HG03039 (cell line): ENCODE results near the gene FBRSL1.
"Not testable (repeated sequence)": the region's sequence is repeated elsewhere in the genome, so short reads cannot be mapped to it uniquely, and the experiment has no call there.

Source experiments
- ATAC-seq: cut with Tn5 transposase; IDR thresholded peaks from one replicate; pipeline ENCODE4 v1.9.1; 2021; ENCODE audit warnings: mild to moderate bottlenecking, moderate library complexity; ENCODE audit not compliant: unreplicated experiment

Gene FBRSL1

DNA sequence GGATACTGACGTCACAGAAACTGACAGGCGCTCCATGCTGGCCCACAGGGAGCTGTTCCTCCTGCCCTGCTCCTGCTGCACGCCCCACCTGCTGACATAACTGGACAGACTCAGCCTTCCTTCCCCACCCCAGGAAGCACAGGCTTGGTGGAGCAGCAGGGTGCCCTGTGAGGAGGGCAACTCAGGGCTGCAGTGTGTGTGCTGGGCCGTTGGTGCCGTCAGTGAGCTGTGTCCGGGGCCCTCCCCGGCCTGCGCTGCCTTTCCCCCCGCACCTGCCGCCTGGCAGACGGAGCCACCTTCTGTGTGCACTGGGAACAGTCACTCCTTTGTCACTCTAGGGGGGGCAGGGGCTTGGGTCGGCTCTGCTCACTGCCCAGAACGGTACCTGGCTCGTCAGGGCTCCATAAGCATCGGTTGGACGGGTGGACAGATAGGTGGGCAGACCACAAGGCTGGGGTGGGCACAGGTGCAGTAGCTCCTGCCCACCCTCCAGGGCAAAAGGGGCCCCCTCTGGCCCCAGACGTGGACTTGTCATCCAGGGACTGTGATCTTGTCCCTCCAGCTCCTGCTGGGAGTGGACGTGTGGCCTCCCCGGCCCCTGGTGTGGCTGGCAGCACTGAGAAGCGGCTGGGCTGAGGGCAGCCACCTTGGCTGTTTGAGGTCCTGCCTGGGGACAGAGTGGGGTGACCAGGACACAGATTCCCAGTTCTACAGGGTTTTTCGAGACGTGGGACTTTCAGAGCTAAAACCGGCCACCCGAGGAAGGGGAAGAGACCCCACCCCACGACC is 32.8 kb downstream of the FBRSL1 start:
- no peak for ATAC-seq

DNA sequence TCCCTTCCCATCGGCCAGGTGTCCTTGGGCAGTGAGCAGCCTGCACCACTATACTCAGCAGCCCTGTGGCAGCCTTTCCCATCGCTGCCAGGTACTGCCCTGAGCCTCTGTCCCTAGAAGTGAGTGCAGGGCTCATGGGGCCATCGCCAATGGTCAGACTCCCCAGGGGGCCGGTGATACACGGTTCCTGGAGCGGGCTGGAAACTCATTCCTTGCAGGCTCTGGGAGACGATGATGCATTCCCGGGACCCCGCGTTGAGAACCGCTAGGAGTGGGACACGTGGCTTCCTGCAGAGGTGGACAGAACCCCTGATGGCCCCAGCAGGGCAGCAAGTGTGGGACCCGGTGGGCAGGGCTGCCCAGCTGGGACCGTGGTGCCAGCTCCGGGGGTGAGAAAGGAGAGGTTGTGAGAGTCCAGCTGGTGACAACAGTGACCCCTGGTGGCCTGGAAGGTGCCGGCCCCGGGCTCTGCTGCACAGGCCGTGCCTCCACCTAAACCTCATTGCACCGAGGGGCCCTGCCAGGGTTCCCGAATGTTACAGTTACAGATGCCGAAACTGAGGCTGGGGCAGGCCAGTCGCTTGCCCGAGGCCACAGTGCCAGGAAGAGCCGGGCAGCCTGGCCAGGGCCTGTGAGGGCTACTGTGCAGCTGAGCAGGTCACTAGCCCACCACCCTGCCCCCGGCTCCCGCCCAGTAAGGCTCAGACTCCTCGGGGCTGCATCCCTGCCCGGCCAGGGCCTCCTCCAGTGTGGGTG is 33.8 kb downstream of the FBRSL1 start:
- ATAC-seq, result no peak

- ATAC-seq, result no peak
Observed at GRCh38 chr12:132524405-132524804, 34.5 kb downstream of the FBRSL1 start.

DNA sequence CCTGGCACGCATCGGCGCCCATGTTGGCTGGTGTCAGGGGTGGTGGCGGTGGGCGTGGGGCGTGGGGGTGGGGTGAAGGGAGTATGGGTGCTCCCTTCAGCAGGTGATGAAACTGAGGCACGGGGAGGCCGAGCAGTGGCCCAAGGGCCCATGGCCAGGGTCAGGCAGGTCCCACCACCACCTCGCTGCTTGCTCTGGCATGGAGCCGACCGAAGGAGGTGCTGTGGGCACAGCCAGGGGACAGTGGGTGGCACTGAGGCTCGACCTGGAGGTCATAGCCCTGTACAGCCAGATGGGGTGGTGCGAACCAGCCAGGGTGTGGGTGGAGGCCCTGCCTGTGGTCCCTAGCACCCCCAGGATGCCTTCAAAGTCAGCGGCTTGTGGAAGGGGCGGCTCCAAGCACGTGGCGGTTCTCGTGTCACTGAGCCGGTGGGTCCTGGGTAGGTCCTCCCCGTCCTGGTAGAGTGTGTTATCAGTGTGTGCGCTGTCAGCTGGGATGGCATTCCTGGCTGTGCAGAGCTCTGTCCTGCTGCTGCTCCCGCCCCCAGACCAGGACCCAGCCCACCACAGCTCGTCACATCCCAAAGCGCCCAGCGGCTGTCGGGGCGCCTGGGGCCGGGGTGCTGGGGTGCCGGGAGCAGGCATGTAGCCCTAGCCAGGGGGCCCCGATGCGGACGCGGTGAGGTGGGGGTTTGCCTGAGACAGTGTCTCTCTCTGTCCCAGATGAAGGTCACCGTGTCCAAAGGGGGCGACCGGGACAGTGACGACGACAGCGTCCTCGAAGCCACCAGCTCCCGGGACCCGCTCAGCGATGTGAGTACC is 35.3 kb downstream of the FBRSL1 start:
- ATAC-seq, result no peak

DNA sequence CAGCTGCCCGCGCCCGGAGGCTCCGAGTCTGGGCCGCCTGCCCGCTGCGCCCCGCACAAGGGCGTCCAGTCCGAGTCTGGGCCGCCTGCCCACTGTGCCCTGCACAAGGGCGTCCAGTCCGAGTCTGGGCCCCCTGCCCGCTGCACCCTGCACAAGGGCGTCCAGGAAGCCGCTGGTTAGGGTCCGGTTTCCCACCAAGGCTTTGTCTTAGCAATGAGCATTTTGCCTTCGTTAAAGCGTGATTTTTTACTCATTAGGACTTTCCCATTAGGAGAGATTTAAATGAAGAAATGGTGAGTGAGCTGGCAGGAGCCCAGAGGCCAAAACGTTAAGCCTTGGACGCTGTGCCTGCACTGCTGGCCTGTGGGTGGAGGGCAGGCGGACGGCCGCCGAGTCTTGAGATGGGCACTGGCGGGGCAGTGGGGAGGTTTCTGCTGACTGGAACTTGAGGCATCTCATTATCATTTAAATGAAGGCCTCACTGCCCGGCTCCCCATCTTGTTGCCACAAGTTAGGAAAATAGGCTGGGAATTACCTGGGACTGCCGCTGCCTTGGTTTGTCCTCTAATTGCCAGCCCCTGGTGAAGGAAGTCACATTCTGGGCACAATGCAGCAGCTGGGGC is 36.0 kb downstream of the FBRSL1 start:
- no peak for ATAC-seq

- no peak for ATAC-seq
Observed at GRCh38 chr12:132527186-132527882, 37.4 kb downstream of the FBRSL1 start.

GRCh38 chr12:132527883-132528264 is 37.9 kb downstream of the FBRSL1 start:
- no peak for ATAC-seq

GRCh38 chr12:132528564-132529106 is 38.7 kb downstream of the FBRSL1 start:
- ATAC-seq, result no peak

- no peak for ATAC-seq
Observed at GRCh38 chr12:132529156-132529839, 39.3 kb downstream of the FBRSL1 start.

DNA sequence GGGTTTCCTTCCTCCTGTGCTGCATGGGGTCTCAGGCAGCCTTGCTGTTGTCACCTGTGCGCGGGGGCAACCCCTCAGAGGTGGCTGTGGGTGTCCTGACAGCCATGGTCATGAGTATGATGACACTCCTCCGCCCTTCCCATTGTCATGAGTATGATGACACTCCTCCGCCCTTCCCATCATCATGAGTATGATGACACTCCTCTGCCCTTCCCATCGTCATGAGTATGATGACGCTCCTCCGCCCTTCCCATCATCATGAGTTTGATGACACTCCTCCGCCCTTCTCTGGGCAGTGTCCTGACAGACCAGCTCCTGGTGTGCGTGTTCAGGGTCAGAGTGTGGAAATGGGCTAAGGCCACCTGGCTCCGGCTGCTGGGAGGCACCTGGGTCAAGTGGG is 40.0 kb downstream of the FBRSL1 start:
- no peak for ATAC-seq

DNA sequence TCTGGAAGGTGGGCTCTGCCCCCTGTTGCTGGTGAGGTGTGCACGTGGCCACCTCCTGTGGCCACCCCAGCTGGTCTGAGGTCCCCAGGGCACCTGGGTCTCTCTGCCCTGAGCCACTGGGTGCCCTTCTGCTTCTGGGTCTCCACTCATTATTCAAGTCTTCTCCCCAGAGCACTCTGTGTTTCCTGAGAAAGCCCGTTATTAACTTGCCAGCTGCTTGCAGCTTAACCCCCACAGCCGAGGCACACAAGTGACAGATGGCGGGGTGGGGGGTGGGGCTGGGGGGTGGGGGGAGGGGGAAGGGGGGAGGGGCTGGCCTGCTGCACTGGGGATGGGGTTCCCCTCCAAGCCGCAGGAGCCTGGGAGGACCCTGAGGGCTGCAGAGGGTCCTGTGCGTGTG is 40.5 kb downstream of the FBRSL1 start:
- no peak for ATAC-seq

- ATAC-seq, result no peak
Observed at GRCh38 chr12:132530851-132531250, 40.9 kb downstream of the FBRSL1 start.

- not testable (repeated sequence) for ATAC-seq
Observed at GRCh38 chr12:132532711-132533583, 43.0 kb downstream of the FBRSL1 start.

DNA sequence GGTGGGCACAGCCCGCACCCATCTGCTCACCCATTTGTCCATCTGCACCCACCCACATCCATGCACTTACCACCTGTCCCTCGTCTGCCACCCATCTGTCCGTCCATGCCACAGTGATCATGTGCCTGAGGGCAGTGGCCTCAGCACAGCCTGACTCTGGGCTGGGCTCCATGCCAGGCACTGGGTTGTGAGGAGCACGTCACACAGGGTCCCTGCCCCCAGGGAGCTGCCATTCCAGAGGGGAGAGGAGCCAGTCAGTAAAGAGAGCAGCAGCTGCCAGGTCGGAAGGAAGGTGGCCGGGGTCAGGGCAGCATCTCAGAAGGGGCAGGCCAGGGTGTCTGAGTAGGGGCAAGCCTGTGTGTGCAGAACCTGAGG is 43.6 kb downstream of the FBRSL1 start:
- no peak for ATAC-seq

DNA sequence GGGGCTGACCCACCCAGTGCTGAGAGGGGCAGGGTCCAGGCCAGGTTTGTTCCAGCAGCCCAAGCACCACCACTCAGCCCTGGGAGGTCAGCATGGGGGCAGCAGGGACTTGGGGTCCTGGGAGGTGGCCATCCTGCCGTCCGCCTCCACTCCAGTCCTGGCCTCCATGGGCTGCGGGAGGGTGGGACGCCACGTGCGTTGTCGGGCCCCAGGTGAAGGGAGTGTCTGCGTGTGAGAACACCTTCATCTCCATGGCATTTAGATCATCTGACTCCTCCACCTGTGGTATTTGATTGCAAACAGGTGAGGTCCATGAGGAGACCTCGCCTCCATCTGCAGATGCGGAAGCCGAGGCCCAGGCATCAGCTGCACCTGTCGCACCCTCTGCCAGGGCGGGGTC is 44.1 kb downstream of the FBRSL1 start:
- no peak for ATAC-seq

DNA sequence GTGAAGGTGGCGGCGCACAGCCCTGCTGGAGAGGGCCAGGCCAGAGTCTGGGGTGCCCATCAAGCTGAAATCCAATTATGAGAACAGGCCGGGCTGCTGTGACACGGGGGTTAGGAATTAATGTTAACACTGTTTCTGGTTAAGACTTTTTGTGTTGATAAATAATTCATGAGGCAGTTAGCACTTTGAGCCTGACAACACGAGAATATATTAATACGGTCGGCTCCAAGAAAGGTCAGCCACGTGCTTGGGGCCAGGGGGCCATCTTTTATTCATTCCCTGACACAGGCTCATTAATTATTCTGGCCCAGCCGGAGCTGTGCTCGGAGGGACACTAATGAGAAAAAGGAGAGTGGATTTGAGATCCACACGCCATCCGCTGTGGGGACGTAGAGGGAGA is 45.1 kb downstream of the FBRSL1 start:
- ATAC-seq, result no peak

- no peak for ATAC-seq
Observed at GRCh38 chr12:132536102-132536876, 46.3 kb downstream of the FBRSL1 start.

GRCh38 chr12:132537049-132537448 is 47.1 kb downstream of the FBRSL1 start:
- ATAC-seq, result no peak
